Fibroblast of skin of right quadriceps (primary cell): Measurements from ENCODE around the gene CCR5.

Experiments
- DNase-seq: peaks from one replicate; pipeline ENCODE4 v3.0.0-alpha.2; 2013

Gene CCR5

GRCh38 chr3:46359733-46360493 lies 10.8 kb upstream of the CCR5 start:
- peak; percentile 22 for DNase-seq

GRCh38 chr3:46360907-46361306 lies 9.8 kb upstream of the CCR5 start:
- no peak for DNase-seq

- peak; percentile 48 for DNase-seq
Observed at GRCh38 chr3:46361408-46362283, 9.1 kb upstream of the CCR5 start.

GRCh38 chr3:46365041-46365440 lies 5.7 kb upstream of the CCR5 start:
- DNase-seq: no peak

GRCh38 chr3:46365737-46366524 lies 4.8 kb upstream of the CCR5 start:
- no peak for DNase-seq

GRCh38 chr3:46367811-46368210 lies 2.9 kb upstream of the CCR5 start:
- no peak for DNase-seq

GRCh38 chr3:46368569-46368968 lies 2.2 kb upstream of the CCR5 start:
- no peak for DNase-seq

- no peak for DNase-seq
Observed at GRCh38 chr3:46369151-46369550, 1.6 kb upstream of the CCR5 start.

- no peak for DNase-seq
Observed at GRCh38 chr3:46369675-46370132, 1.0 kb upstream of the CCR5 start.

GRCh38 chr3:46371519-46372340 lies 984 bp downstream of the CCR5 start:
- no peak for DNase-seq

GRCh38 chr3:46372492-46373359 lies 2.0 kb downstream of the CCR5 start:
- no peak for DNase-seq

GRCh38 chr3:46374755-46375154 lies 4.0 kb downstream of the CCR5 start:
- no peak for DNase-seq

GRCh38 chr3:46375218-46375617 lies 4.5 kb downstream of the CCR5 start:
- no peak for DNase-seq

GRCh38 chr3:46375814-46376213 lies 5.1 kb downstream of the CCR5 start:
- DNase-seq: no peak

- peak; percentile 32 for DNase-seq
Observed at GRCh38 chr3:46378426-46378942, 7.7 kb downstream of the CCR5 start.

- DNase-seq: no peak
Observed at GRCh38 chr3:46380471-46381221, 9.9 kb downstream of the CCR5 start.

GRCh38 chr3:46381625-46382024 lies 10.9 kb downstream of the CCR5 start:
- no peak for DNase-seq

GRCh38 chr3:46383211-46383950 lies 12.6 kb downstream of the CCR5 start:
- DNase-seq: no peak

GRCh38 chr3:46383951-46384330 lies 13.2 kb downstream of the CCR5 start:
- DNase-seq: no peak

- DNase-seq: no peak
Observed at GRCh38 chr3:46386205-46386604, 15.5 kb downstream of the CCR5 start.
